ENCODE results near the gene UNC5C.

DNA sequence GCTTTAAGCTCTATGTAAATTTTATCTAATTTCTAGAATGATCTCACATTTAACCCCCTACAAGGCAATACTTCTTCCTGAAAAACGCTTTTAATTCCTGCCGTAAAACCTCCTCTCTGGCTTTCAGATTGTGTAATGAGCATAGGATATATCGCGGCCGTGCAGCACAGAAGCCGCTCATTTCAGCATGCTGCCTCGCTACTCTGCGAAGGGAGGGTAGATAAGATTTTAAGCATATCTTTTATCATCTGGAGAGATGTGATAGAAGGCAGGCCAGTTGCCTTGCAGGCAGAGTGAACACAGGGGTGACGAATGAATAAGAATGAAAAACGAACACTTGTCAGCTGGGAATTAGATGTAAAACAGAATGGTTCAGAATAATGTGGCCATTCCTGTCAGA lies 265.5 kb downstream of the UNC5C start:
- TF ChIP-seq CTCF (IDR thresholded peaks at IDR 0.05; ENCODE audit: low read length) (no peak), EZH2 (IDR thresholded peaks at IDR 0.05; ENCODE audit: borderline replicate concordance, low read length) (no peak)
